Keratinocyte (primary cell): ENCODE measurements around the gene TMCC1. TPM values are rescaled to one million over a fixed set of nuclear protein-coding genes. Genes with fewer than 3 reads are reported as not detected.

ENCODE experiments used
- DNase-seq: peaks from one replicate; pipeline ENCODE4 v3.0.0-alpha.2; 2011; ENCODE audit warnings: low read depth, missing footprints, low spot score
- FAIRE-seq: peaks from 2 replicates; lab custom pipeline; 2011; peaks lifted over from hg19 to GRCh38; lab: Jason Lieb, UNC
- H2AFZ ChIP-seq: 2 replicates; pipeline ENCODE4 v1.6.0; 2012; ENCODE audit warnings: low read length, control low read depth, inconsistent platforms; ENCODE audit not compliant: control insufficient read depth
- H3K27ac ChIP-seq: 2 replicates; pipeline ENCODE4 v1.5.1; 2011; ENCODE audit warnings: low read length; ENCODE audit not compliant: control insufficient read depth, insufficient read depth
- H3K27me3 ChIP-seq: 3 replicates; pipeline ENCODE4 v1.6.0; 2011; ENCODE audit warnings: low read length; ENCODE audit not compliant: control insufficient read depth, insufficient read depth; ENCODE audit errors: extremely low read depth
- H3K36me3 ChIP-seq, 2 experiments: 2 replicates in 1 of 2; 3 replicates in 1 of 2; pipeline ENCODE4 v1.5.1; 2011; ENCODE audit warnings: low read length in 2 of 2, mild to moderate bottlenecking in 1 of 2; ENCODE audit not compliant: control insufficient read depth in 2 of 2, insufficient read depth in 2 of 2; ENCODE audit errors: extremely low read depth in 1 of 2
- H3K4me1 ChIP-seq: 3 replicates; pipeline ENCODE4 v1.5.1; 2011; ENCODE audit warnings: low read length; ENCODE audit not compliant: control insufficient read depth, insufficient read depth; ENCODE audit errors: extremely low read depth
- H3K4me2 ChIP-seq: 3 replicates; pipeline ENCODE4 v1.6.0; 2011; ENCODE audit warnings: low read depth, low read length; ENCODE audit not compliant: control insufficient read depth, insufficient read depth; ENCODE audit errors: extremely low read depth
- H3K4me3 ChIP-seq, 3 experiments: fragments of 200-600 bp in 1 of 3; sonication (generic) in 1 of 3; 2 replicates in 2 of 3; 3 replicates in 1 of 3; pipeline ENCODE4 v1.5.1; 2011 to 2016; ENCODE audit warnings: low read length in 3 of 3, mild to moderate bottlenecking in 3 of 3, control low read depth in 2 of 3, inconsistent platforms in 1 of 3, low read depth in 1 of 3, mixed read lengths in 1 of 3, mixed run types in 1 of 3, moderate library complexity in 1 of 3; ENCODE audit not compliant: control insufficient read depth in 2 of 3, insufficient read depth in 2 of 3; ENCODE audit errors: extremely low read depth in 1 of 3
- H3K79me2 ChIP-seq: 2 replicates; pipeline ENCODE4 v1.6.0; 2012; ENCODE audit warnings: low read length; ENCODE audit not compliant: control insufficient read depth, insufficient read depth
- H3K9ac ChIP-seq: 3 replicates; pipeline ENCODE4 v1.6.0; 2011; ENCODE audit warnings: low read length; ENCODE audit not compliant: control insufficient read depth, insufficient read depth; ENCODE audit errors: extremely low read depth
- H3K9me1 ChIP-seq: 3 replicates; pipeline ENCODE4 v1.6.0; 2011; ENCODE audit warnings: low read length; ENCODE audit not compliant: control insufficient read depth, insufficient read depth; ENCODE audit errors: extremely low read depth
- H3K9me3 ChIP-seq: 2 replicates; pipeline ENCODE4 v1.5.1; 2012; ENCODE audit warnings: low read depth, low read length; ENCODE audit not compliant: control insufficient read depth
- H4K20me1 ChIP-seq: 3 replicates; pipeline ENCODE4 v1.6.0; 2011; ENCODE audit warnings: low read length; ENCODE audit not compliant: control insufficient read depth, insufficient read depth; ENCODE audit errors: extremely low read depth
- CTCF ChIP-seq, 3 experiments: IDR thresholded peaks in 1 of 3; conservative IDR thresholded peaks in 1 of 3; optimal IDR thresholded peaks in 1 of 3; 2 replicates in 2 of 3; 3 replicates in 1 of 3; pipeline versions ENCODE3 to v1.5.1; 2011; ENCODE audit warnings: low read length in 3 of 3, mild to moderate bottlenecking in 3 of 3, moderate library complexity in 2 of 3, control low read depth in 1 of 3, inconsistent platforms in 1 of 3; ENCODE audit not compliant: insufficient read depth in 2 of 3; ENCODE audit errors: extremely low read depth in 1 of 3
- EZH2 ChIP-seq: IDR thresholded peaks from one replicate; pipeline ENCODE4 v1.6.1; 2012; ENCODE audit warnings: inconsistent platforms, mild to moderate bottlenecking, low read length, moderate library complexity
- dilution Hi-C: fragments of 300-500 bp; cut with MboI; formaldehyde crosslinking; loops from one replicate; pipeline ENCODE4 v1.7.0; 2020; ENCODE audit warnings: low sequenced_read_pairs; ENCODE audit not compliant: extremely low pct_ligation_motif_present
- polyA plus RNA-seq, 5 experiments: library from polyadenylated mRNA; depleted of rRNA in 3 of 5; stranded (reverse) in 3 of 5; stranded (forward) in 1 of 5; unstranded in 1 of 5; fragments of >200 nt; gene quantifications; 1 replicate in 1 of 5; 2 replicates in 3 of 5; 3 replicates in 1 of 5; pipeline versions ENCODE4 v1.2.1 to v1.2.3, GENCODE V29; 2011 to 2012; ENCODE audit warnings: missing spikeins in 2 of 5, low read depth in 1 of 5, low replicate concordance in 1 of 5

The TMCC1 gene
- polyA plus RNA-seq, 1 donor (not counting 4 experiments of a cell fraction or from before 2014, with no cell fraction given): 27.7 TPM

GRCh38 chr3:129855170-129855831, 38.2 kb downstream of the TMCC1 start:
- Histone ChIP-seq H3K4me2 (no peak overlapping the region), H2AFZ (no peak overlapping the region), H3K27me3 (no peaks in the 10 kb centered on the region), H3K9me1 (no peaks in the 10 kb centered on the region), H3K27ac (no peak overlapping the region), H3K9ac (no peak overlapping the region), H3K9me3 (no peaks in the 10 kb centered on the region), H3K36me3 (peaks cover 5 to 6% of the 10 kb centered on the region in 2 experiments), H4K20me1 (no peaks in the 10 kb centered on the region), H3K79me2 (peaks cover 28% of the 10 kb centered on the region), H3K4me1 (peaks cover 3% of the 10 kb centered on the region), H3K4me3 (no peak overlapping the region)
- no peak for DNase-seq
- no peak for FAIRE-seq
- dilution Hi-C loops: no loop called here
- TF ChIP-seq CTCF (optimal IDR thresholded peaks at IDR 0.05 in 1 of 3, IDR thresholded peaks at IDR 0.05 in 1 of 3, conservative IDR thresholded peaks at IDR 0.05 in 1 of 3; ENCODE audit: extremely low read depth in 1 of 3, insufficient read depth in 2 of 3, low read length in 3 of 3) (no peak), EZH2 (no peak)

GRCh38 chr3:129854460-129854859, 39.1 kb downstream of the TMCC1 start:
- DNase-seq (no peak), FAIRE-seq (no peak)
- Histone ChIP-seq H3K36me3 (peaks cover 5 to 6% of the 10 kb centered on the region in 2 experiments), H3K9me3 (no peaks in the 10 kb centered on the region), H3K4me1 (peaks cover 3% of the 10 kb centered on the region), H3K9me1 (no peaks in the 10 kb centered on the region), H3K4me3 (no peak overlapping the region), H2AFZ (no peak overlapping the region), H3K27ac (no peak overlapping the region), H3K27me3 (no peaks in the 10 kb centered on the region), H3K4me2 (no peak overlapping the region), H3K9ac (no peak overlapping the region), H4K20me1 (no peaks in the 10 kb centered on the region), H3K79me2 (peaks cover 28% of the 10 kb centered on the region)
- TF ChIP-seq EZH2: no peak
- no peak for TF ChIP-seq CTCF (optimal IDR thresholded peaks at IDR 0.05 in 1 of 3, IDR thresholded peaks at IDR 0.05 in 1 of 3, conservative IDR thresholded peaks at IDR 0.05 in 1 of 3; ENCODE audit: extremely low read depth in 1 of 3, insufficient read depth in 2 of 3, low read length in 3 of 3)
- dilution Hi-C loops: no loop called here
